GM23248 (cell line): ENCODE measurements around the gene ENTPD7. TPM values are rescaled to one million over a fixed set of nuclear protein-coding genes. Genes with fewer than 3 reads are reported as not detected.
"Not testable (repeated sequence)": the region's sequence is repeated elsewhere in the genome, so short reads cannot be mapped to it uniquely, and the experiment has no call there.

Experiments
- DNase-seq: peaks from one replicate; pipeline ENCODE4 v3.0.0-alpha.2; 2015
- H2AFZ ChIP-seq: fragments of 200-600 bp; sonication (generic); 2 replicates; pipeline ENCODE4 v1.6.1; 2016; ENCODE audit warnings: antibody characterized with exemption
- H3F3A ChIP-seq: fragments of 200-600 bp; sonication (generic); 2 replicates; pipeline ENCODE4 v1.6.1; 2016; ENCODE audit warnings: mild to moderate bottlenecking, antibody characterized with exemption, mixed run types; ENCODE audit not compliant: insufficient read depth
- H3K27ac ChIP-seq: fragments of 200-600 bp; sonication (generic); 2 replicates; pipeline ENCODE4 v1.5.1; 2016; ENCODE audit warnings: mild to moderate bottlenecking
- H3K27me3 ChIP-seq: fragments of 200-600 bp; sonication (generic); replicated peaks from 2 replicates; pipeline ENCODE4 v1.6.1; 2016; ENCODE audit warnings: mild to moderate bottlenecking; ENCODE audit not compliant: insufficient read depth
- H3K36me3 ChIP-seq: fragments of 200-600 bp; sonication (generic); 2 replicates; pipeline ENCODE4 v1.6.1; 2016; ENCODE audit warnings: low read depth, mild to moderate bottlenecking
- H3K4me1 ChIP-seq: fragments of 200-600 bp; sonication (generic); 2 replicates; pipeline ENCODE4 v1.6.1; 2016; ENCODE audit warnings: mild to moderate bottlenecking; ENCODE audit not compliant: insufficient read depth
- H3K4me2 ChIP-seq: fragments of 200-600 bp; sonication (generic); one replicate; pipeline ENCODE4 v1.6.1; 2016; ENCODE audit warnings: mild to moderate bottlenecking; ENCODE audit not compliant: unreplicated experiment
- H3K4me3 ChIP-seq: fragments of 200-600 bp; sonication (generic); 2 replicates; pipeline ENCODE4 v1.5.1; 2016; ENCODE audit warnings: mild to moderate bottlenecking
- H3K79me2 ChIP-seq: fragments of 200-600 bp; sonication (generic); 2 replicates; pipeline ENCODE4 v1.6.1; 2016; ENCODE audit warnings: mild to moderate bottlenecking; ENCODE audit not compliant: insufficient read depth
- H3K9ac ChIP-seq: fragments of 200-600 bp; sonication (generic); 2 replicates; pipeline ENCODE4 v1.6.1; 2016; ENCODE audit warnings: mild to moderate bottlenecking
- H3K9me2 ChIP-seq: fragments of 200-600 bp; sonication (generic); 2 replicates; pipeline ENCODE4 v1.6.1; 2016; ENCODE audit warnings: mixed run types, mild to moderate bottlenecking, moderate library complexity; ENCODE audit not compliant: insufficient read depth
- H3K9me3 ChIP-seq: fragments of 200-600 bp; sonication (generic); one replicate; pipeline ENCODE4 v1.6.1; 2017; ENCODE audit warnings: low read depth
- H4K20me1 ChIP-seq: fragments of 200-600 bp; sonication (generic); 2 replicates; pipeline ENCODE4 v1.6.0; 2016; ENCODE audit not compliant: insufficient read depth
- EZH2 ChIP-seq: fragments of 200-600 bp; sonication (generic); IDR thresholded peaks from 2 replicates; pipeline ENCODE4 v1.6.1; 2018; ENCODE audit warnings: antibody characterized with exemption, mild to moderate bottlenecking; ENCODE audit not compliant: insufficient read depth, poor library complexity, severe bottlenecking
- EZH2phosphoT487 ChIP-seq: fragments of 200-600 bp; sonication (generic); IDR thresholded peaks from 2 replicates; pipeline ENCODE4 v1.6.1; 2018; ENCODE audit warnings: antibody characterized with exemption, moderate library complexity, mild to moderate bottlenecking, low read depth; ENCODE audit not compliant: insufficient read depth
- WGBS, 2 experiments: methylation state at CpG; one replicate each; pipeline ENCODE4 v1.1.6; 2015 to 2017; ENCODE audit warnings: low lambda C conversion rate in 2 of 2, low coverage in 1 of 2; ENCODE audit errors: missing lambda C conversion rate in 2 of 2; 5-methylcytosine and 5-hydroxymethylcytosine counted together
- in situ Hi-C: fragments of 300-500 bp; cut with MboI; formaldehyde crosslinking; loops from 2 replicates; pipeline ENCODE4 v1.15.0; 2020
- polyA plus RNA-seq: library from polyadenylated mRNA; unstranded; fragments of >200 nt; fragmentation: Nextera tagmentation; extraction: Ambion mirVana; gene quantifications from 2 replicates; pipeline ENCODE4 v1.2.1, GENCODE V29; 2016
- total RNA-seq: library from RNA; depleted of rRNA; stranded (reverse); fragments of >200 nt; shearing (Covaris generic); gene quantifications from 2 replicates; pipeline ENCODE4 v1.2.3, GENCODE V29; 2014

The ENTPD7 gene
- total and polyA plus RNA-seq, 2 experiments from 2014 or later: 7.5 to 21.6 TPM

DNA sequence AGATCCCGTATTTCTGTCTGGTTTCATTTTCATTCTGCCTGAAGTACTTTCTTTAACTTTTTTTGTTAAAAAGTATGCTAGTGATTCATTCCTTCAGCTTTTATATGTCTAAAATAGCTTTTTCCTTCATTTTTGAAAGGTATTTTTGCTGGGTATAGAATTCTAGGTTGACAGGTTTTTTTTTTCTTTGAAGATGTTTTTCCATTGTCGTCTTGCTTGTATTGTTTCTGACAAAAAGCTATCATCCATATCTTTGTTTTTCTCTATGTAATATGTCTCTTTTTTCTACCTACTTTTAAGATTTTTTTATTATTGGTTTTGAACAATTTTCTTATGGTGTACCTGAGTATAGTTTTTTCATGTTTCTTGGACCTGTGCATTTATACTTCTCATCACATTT is 81.0 kb downstream of the ENTPD7 start:
- WGBS, 2 experiments: 99% methylated on average over 2 of the region's 2 CpGs
- Histone ChIP-seq H3K79me2 (peaks cover 43% of the 10 kb centered on the region), H3K4me2 (no peak overlapping the region), H3K9me3 (peaks cover 7% of the 10 kb centered on the region), H3K27ac (no peak overlapping the region), H3K9me2 (no peaks in the 10 kb centered on the region; the same call in 1 of the 2 replicates), H2AFZ (no peak overlapping the region), H3F3A (peaks cover 32% of the 10 kb centered on the region), H3K36me3 (peaks cover 63% of the 10 kb centered on the region), H3K9ac (no peak overlapping the region), H3K4me1 (peaks cover 27% of the 10 kb centered on the region), H4K20me1 (no peaks in the 10 kb centered on the region), H3K27me3 (no peaks in the 10 kb centered on the region), H3K4me3 (no peak overlapping the region)
- in situ Hi-C loops: no loop called here
- TF ChIP-seq EZH2phosphoT487 (no peak), EZH2 (no peak)
- DNase-seq: no peak

DNA sequence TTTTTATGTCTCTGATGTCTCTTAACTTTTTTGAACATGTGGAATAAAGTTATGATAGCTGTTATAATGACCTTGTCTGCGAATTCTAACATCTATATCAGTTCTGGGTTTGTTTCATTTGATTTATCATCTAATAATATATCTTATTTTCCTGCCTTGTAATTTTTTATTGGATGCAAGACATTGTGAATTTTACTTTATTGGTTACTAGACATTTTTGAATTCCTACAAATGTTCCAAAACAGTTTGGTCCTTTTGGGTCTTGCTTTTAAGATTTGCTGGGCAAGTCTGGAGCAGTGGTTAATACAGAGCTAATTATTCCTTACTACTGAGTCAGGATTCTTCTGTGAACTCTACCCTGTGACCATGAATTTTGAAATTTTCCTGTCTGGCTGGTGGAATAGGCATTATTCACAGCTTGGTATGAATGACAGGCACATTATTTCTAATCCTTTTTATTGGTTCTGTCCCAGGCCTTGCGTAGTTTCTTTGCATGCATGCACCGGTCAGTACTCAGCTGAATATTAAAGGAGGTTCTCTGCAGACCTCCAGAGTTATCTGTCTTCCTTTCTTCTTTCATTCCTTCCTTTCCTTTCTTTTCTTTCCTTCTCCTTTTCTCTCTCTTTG is 81.7 kb downstream of the ENTPD7 start:
- Histone ChIP-seq H3K36me3 (peaks cover 67% of the 10 kb centered on the region), H2AFZ (no peak overlapping the region), H4K20me1 (no peaks in the 10 kb centered on the region), H3K9ac (no peak overlapping the region), H3K4me3 (no peak overlapping the region), H3K9me3 (peaks cover 7% of the 10 kb centered on the region), H3K27me3 (no peaks in the 10 kb centered on the region), H3F3A (peaks cover 32% of the 10 kb centered on the region), H3K4me1 (peaks cover 27% of the 10 kb centered on the region), H3K4me2 (no peak overlapping the region), H3K9me2 (no peaks in the 10 kb centered on the region; the same call in 1 of the 2 replicates), H3K79me2 (peaks cover 38% of the 10 kb centered on the region), H3K27ac (peak overlapping the region; percentile 51; the same call in 1 of the 2 replicates)
- no peak for TF ChIP-seq EZH2
- TF ChIP-seq EZH2phosphoT487: no peak
- 92 to 95% methylated on average over 3 of the region's 3 CpGs for WGBS, 2 experiments
- in situ Hi-C loops: no loop called here
- no peak for DNase-seq

- H3K27ac ChIP-seq: peak overlapping the region; percentile 51
- H3K9me2 ChIP-seq: no peaks in the 10 kb centered on the region; the same call in 1 of the 2 replicates
- peaks cover 7% of the 10 kb centered on the region for H3K9me3 ChIP-seq
- peaks cover 32% of the 10 kb centered on the region for H3F3A ChIP-seq
- no peaks in the 10 kb centered on the region for H3K27me3 ChIP-seq
- DNase-seq: peak; percentile 59
- peaks cover 67% of the 10 kb centered on the region for H3K36me3 ChIP-seq
- peaks cover 35% of the 10 kb centered on the region for H3K79me2 ChIP-seq
- TF ChIP-seq EZH2phosphoT487 (no peak), EZH2 (no peak)
- H3K4me3 ChIP-seq: peak overlapping the region; percentile 53
- H3K9ac ChIP-seq: no peak overlapping the region
- H4K20me1 ChIP-seq: no peaks in the 10 kb centered on the region
- H3K4me2 ChIP-seq: peak overlapping the region; percentile 59
- H3K4me1 ChIP-seq: peaks cover 27% of the 10 kb centered on the region
- in situ Hi-C loops: no loop called here
- H2AFZ ChIP-seq: no peak overlapping the region
Measured at GRCh38 chr10:99742254-99742653, 82.9 kb downstream of the ENTPD7 start.

DNA sequence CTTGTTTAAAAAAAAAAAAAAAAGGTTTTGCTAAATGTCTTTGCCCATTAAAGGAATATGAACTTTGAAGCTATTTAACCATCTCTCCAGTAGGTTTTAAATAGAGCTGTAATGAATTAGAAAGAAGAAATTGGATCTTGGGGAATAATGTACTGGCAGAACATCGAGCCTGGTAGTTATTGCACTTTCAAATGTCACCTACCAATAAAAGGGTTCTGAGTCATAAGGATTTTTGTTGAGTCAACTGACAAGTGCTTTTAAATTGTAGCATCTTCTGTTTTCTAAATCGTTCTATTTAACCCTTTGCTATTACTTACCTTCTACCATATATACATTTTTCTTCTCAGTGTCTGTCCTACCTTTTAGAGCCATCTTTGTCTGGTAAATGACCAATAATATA is 83.4 kb downstream of the ENTPD7 start:
- no peak overlapping the region for H3K9ac ChIP-seq
- peak; percentile 79 for DNase-seq
- H3F3A ChIP-seq: peaks cover 32% of the 10 kb centered on the region
- peaks cover 67% of the 10 kb centered on the region for H3K36me3 ChIP-seq
- in situ Hi-C loops: no loop called here
- H3K79me2 ChIP-seq: peaks cover 35% of the 10 kb centered on the region
- no peak overlapping the region for H2AFZ ChIP-seq
- H3K4me2 ChIP-seq: peak overlapping the region; percentile 59
- peaks cover 7% of the 10 kb centered on the region for H3K9me3 ChIP-seq
- 2 to 6% methylated on average over 2 of the region's 2 CpGs for WGBS, 2 experiments
- peak overlapping the region; percentile 53 for H3K4me3 ChIP-seq
- H3K9me2 ChIP-seq: no peaks in the 10 kb centered on the region; the same call in 1 of the 2 replicates
- TF ChIP-seq EZH2phosphoT487: no peak
- TF ChIP-seq EZH2: no peak
- H3K27me3 ChIP-seq: no peaks in the 10 kb centered on the region
- H3K4me1 ChIP-seq: peaks cover 27% of the 10 kb centered on the region
- H3K27ac ChIP-seq: peak overlapping the region; percentile 51
- H4K20me1 ChIP-seq: no peaks in the 10 kb centered on the region

- Histone ChIP-seq H3K36me3 (peaks cover 68% of the 10 kb centered on the region), H4K20me1 (no peaks in the 10 kb centered on the region), H3K9ac (no peak overlapping the region), H3K79me2 (peaks cover 28% of the 10 kb centered on the region), H3K4me2 (no peak overlapping the region), H3K27ac (no peak overlapping the region), H3K4me1 (peaks cover 27% of the 10 kb centered on the region), H2AFZ (no peak overlapping the region), H3F3A (peaks cover 32% of the 10 kb centered on the region), H3K9me3 (peaks cover 7% of the 10 kb centered on the region), H3K27me3 (no peaks in the 10 kb centered on the region), H3K4me3 (no peak overlapping the region), H3K9me2 (no peaks in the 10 kb centered on the region; the same call in 1 of the 2 replicates)
- DNase-seq: no peak
- in situ Hi-C loops: no loop called here
- TF ChIP-seq EZH2phosphoT487 (no peak), EZH2 (no peak)
- 83 to 85% methylated on average over 3 of the region's 3 CpGs for WGBS, 2 experiments
Measured at GRCh38 chr10:99743841-99744240, 84.5 kb downstream of the ENTPD7 start.

- H3K27me3 ChIP-seq, H3K27ac ChIP-seq, H3K4me3 ChIP-seq, H3K9me2 ChIP-seq, H2AFZ ChIP-seq, H3K9ac ChIP-seq, DNase-seq, H3K79me2 ChIP-seq, H4K20me1 ChIP-seq, H3K4me2 ChIP-seq, H3K9me3 ChIP-seq, in situ Hi-C loops: not testable (repeated sequence)
- peaks cover 51% of the 10 kb centered on the region for H3K36me3 ChIP-seq
- 73 to 75% methylated on average over 2 of the region's 2 CpGs for WGBS, 2 experiments
- peaks cover 25% of the 10 kb centered on the region for H3K4me1 ChIP-seq
- H3F3A ChIP-seq: peaks cover 22% of the 10 kb centered on the region
Measured at GRCh38 chr10:99746166-99746565, 86.9 kb downstream of the ENTPD7 start.
